Epithelial cell of esophagus (primary cell): Measurements from ENCODE around the gene NCK1.
"Not testable (repeated sequence)": the region's sequence is repeated elsewhere in the genome, so short reads cannot be mapped to it uniquely, and the experiment has no call there.

ENCODE experiments used
- DNase-seq: peaks from one replicate; pipeline ENCODE4 v3.0.0; 2010; ENCODE audit warnings: low read depth
- H3K4me3 ChIP-seq: 2 replicates; pipeline ENCODE4 v1.5.1; 2011; ENCODE audit warnings: mild to moderate bottlenecking, low read length, control low read depth
- CTCF ChIP-seq: IDR thresholded peaks from 2 replicates; pipeline ENCODE4 v1.5.1; 2011; ENCODE audit warnings: low read depth, mild to moderate bottlenecking, low read length, control low read depth, inconsistent platforms; ENCODE audit not compliant: insufficient read depth; ENCODE audit errors: missing control alignments

NCK1 gene

DNA sequence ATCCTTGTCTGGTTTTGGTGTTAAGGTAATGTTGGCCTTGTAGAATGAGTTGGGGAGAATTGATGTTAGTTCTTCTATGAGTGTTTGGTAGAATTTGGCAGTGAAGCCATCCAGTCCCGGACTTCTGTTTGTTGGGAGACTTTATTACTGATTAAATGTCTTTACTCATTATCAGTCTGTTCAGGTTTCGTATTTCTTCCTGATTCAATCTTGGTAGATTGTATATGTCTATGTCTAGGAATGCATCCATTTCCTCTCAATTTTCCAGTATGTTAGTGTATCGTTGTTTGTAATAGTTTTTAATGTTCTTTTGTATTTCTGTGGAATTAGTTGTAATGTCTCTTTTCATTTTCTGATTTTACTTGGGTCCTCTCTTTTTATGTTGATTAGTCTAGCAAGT is 39.4 kb downstream of the NCK1 start:
- no peak for DNase-seq
- no peak overlapping the region for H3K4me3 ChIP-seq
- no peak for TF ChIP-seq CTCF

DNA sequence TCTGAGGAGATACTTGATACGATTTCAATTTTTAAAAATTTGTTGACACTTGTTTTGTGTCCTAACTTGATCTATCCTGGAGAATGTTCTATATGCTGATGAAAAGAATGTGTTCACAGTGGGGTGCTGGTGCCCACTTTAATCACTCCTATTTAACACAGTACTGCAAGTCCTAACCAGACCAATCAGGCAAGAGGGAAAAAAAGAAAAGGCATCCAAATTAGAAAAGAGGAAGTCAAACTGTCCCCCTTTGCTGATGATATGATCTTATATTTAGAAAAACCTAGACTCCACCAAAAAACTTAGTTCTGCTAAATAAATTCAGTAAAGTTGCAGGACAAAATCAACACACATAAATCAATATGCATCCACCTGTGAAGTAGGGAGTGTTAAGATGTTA is 40.5 kb downstream of the NCK1 start:
- H3K4me3 ChIP-seq, DNase-seq: not testable (repeated sequence)

DNA sequence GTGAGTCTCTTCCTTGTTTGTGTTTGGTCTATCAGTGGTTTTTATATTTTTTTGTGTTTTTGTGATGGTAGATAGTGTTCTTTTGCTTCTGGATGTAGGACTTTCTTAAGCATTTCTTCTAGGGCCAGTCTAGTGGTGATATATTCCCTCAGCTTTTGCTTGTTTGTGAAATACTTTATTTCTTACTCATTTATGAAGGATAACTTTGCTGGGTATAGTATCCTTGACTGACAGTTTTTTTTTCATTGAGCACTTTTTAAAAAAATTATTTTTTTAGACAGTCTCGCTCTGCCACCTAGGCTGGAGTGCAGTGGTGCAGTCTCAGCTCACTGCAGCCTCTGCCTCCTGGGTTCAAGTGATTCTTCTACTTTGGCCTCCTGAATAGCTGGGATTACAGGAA is 41.9 kb downstream of the NCK1 start:
- TF ChIP-seq CTCF, result no peak
- no peak for DNase-seq
- H3K4me3 ChIP-seq, result no peak overlapping the region

GRCh38 chr3:136904746-136905145 is 42.7 kb downstream of the NCK1 start:
- no peak overlapping the region for H3K4me3 ChIP-seq
- TF ChIP-seq CTCF, result no peak
- no peak for DNase-seq

DNA sequence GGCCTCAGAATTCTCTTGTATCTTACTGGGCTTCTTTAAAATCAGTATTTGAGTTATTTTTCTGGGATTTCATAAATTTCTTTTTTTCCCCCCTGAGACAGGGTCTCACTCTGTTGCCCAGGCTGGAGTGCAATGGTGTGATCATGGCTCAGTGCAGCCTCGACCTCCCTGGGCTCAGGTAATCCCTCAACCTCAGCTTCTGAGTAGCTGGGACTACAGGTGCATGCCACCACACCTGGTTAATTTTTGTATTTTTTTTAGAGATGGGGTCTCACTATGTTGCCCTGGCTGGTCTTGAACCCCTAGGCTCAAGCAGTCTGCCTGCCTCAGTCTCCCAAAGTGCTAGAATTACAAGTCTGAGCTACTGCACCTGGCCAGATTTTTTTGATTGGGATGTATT is 43.5 kb downstream of the NCK1 start:
- no peak for TF ChIP-seq CTCF
- no peak for DNase-seq
- H3K4me3 ChIP-seq, result no peak overlapping the region

DNA sequence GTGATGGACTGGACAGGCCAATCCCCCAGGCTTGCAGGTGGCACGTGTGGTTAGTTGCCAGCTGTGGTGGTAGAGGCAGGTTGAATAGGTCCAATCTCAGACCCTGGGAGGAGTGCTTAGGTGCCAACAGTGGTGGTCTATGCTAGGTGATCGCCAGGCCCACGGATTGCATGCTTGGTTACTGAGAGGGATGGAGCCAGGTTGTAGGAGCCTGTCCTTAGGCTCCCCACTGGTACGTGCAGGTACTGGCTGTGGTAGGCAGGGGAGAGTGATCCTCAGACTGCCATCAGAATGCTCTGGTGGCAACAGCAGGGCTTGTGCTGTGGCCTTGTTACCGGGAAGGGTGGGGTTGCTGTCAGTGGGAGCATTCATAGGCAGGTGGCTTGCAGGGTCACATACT is 44.7 kb downstream of the NCK1 start:
- no peak for TF ChIP-seq CTCF
- no peak overlapping the region for H3K4me3 ChIP-seq
- no peak for DNase-seq

DNA sequence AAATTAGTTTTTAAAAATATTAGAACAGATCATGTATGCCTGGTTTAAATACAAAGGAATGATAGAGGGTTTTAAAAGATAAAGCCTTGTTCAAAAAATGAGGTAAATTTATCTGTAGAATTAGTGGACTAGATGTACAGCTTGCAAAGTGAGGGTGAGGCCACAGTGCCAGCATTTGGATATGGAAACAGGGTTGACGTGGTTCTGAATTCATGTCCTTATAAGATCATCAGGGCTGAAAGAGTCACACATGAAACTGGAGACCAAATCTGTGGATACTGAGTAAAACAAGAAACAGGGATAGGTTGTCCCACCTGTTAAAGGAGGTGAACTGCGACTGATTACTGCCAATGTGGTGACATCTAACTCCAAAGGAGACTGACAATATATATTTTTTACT is 46.3 kb downstream of the NCK1 start:
- no peak for TF ChIP-seq CTCF
- no peak overlapping the region for H3K4me3 ChIP-seq

GRCh38 chr3:136909187-136909586 is 47.2 kb downstream of the NCK1 start:
- H3K4me3 ChIP-seq, result no peak overlapping the region
- no peak for TF ChIP-seq CTCF
- no peak for DNase-seq

More for the DNA sequence above, 46.3 kb downstream of the NCK1 start:
- no peak for DNase-seq
